DND-41 (cell line): ENCODE data around the gene AKT3.

ENCODE experiments used
- ATAC-seq: fragments of 200-7000 bp; cut with Tn5 transposase; 3 replicates; pipeline ENCODE4 v1.9.1; 2021; ENCODE audit warnings: low read depth; ENCODE audit not compliant: insufficient read depth
- DNase-seq: peaks from one replicate; pipeline ENCODE4 v3.0.0-alpha.2; 2020
- H2AFZ ChIP-seq: 2 replicates; pipeline ENCODE4 v1.6.0; 2012; ENCODE audit warnings: low read depth, low read length
- H3K27ac ChIP-seq: 2 replicates; pipeline ENCODE4 v1.5.1; 2012; ENCODE audit warnings: low read length, inconsistent platforms
- H3K27me3 ChIP-seq: fragments of 200-600 bp; sonication (generic); 2 replicates; pipeline ENCODE4 v1.6.0; 2012; ENCODE audit warnings: low read length, mild to moderate bottlenecking, inconsistent platforms; ENCODE audit not compliant: insufficient read depth, poor library complexity
- H3K36me3 ChIP-seq: 2 replicates; pipeline ENCODE4 v1.5.1; 2012; ENCODE audit warnings: low read length, inconsistent platforms; ENCODE audit not compliant: insufficient read depth
- H3K4me1 ChIP-seq: 2 replicates; pipeline ENCODE4 v1.5.1; 2012; ENCODE audit warnings: mild to moderate bottlenecking, low read length; ENCODE audit not compliant: insufficient read depth
- H3K4me2 ChIP-seq: 2 replicates; pipeline ENCODE4 v1.6.0; 2012; ENCODE audit warnings: mild to moderate bottlenecking, moderate library complexity, low read length, inconsistent platforms; ENCODE audit not compliant: insufficient read depth
- H3K4me3 ChIP-seq, 2 experiments: fragments of 200-600 bp in 1 of 2; shearing (Covaris generic) in 1 of 2; 2 replicates each; pipeline ENCODE4 v1.5.1; 2012 to 2016; ENCODE audit warnings: inconsistent platforms in 2 of 2, low read length in 2 of 2, mild to moderate bottlenecking in 2 of 2, low read depth in 1 of 2, moderate library complexity in 1 of 2
- H3K79me2 ChIP-seq: 2 replicates; pipeline ENCODE4 v1.6.0; 2012; ENCODE audit warnings: low read length, inconsistent platforms; ENCODE audit not compliant: insufficient read depth
- H3K9ac ChIP-seq: 2 replicates; pipeline ENCODE4 v1.6.0; 2012; ENCODE audit warnings: low read depth, mild to moderate bottlenecking, inconsistent platforms, low read length, moderate library complexity
- H3K9me3 ChIP-seq: 2 replicates; pipeline ENCODE4 v1.5.1; 2012; ENCODE audit warnings: low read length, moderate library complexity, mild to moderate bottlenecking, inconsistent platforms; ENCODE audit not compliant: insufficient read depth, severe bottlenecking
- H4K20me1 ChIP-seq: 2 replicates; pipeline ENCODE4 v1.6.0; 2012; ENCODE audit warnings: low read length; ENCODE audit not compliant: insufficient read depth
- CTCF ChIP-seq: IDR thresholded peaks from 2 replicates; pipeline ENCODE4 v1.5.1; 2012; ENCODE audit warnings: borderline replicate concordance, low read length, moderate library complexity, mild to moderate bottlenecking; ENCODE audit not compliant: poor library complexity, severe bottlenecking; ENCODE audit errors: extremely low read depth
- EZH2 ChIP-seq: IDR thresholded peaks from 3 replicates; pipeline ENCODE4 v1.6.1; 2012; ENCODE audit warnings: borderline replicate concordance, low read depth, mild to moderate bottlenecking, moderate library complexity, low read length, inconsistent platforms; ENCODE audit not compliant: severe bottlenecking

Gene AKT3

DNA sequence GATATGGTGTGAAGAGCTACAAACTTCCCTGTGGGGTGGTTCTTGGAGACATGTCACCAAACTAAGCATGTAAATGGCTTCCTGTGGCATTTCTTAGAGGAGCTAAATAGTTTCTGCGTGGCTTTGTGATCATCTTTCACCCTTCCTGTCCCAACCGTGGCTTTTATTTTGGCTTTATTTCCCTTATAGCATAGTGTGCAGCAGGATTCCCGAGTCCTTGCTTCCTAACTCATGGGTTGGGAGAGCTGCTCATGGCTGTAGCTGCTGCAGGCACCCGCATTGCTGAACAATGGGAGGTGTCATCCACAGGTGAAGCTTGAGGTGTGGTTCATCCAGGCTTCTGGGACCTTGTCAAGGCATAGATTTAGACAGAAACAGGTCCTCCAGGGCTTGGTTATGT lies 402.2 kb downstream of the AKT3 start:
- Histone ChIP-seq H2AFZ (0 out of 2 replicates have a peak overlapping the region, but pooled peaks have one; percentile 13), H3K9ac (no peak overlapping the region), H3K27ac (peak overlapping the region; percentile 73), H3K4me1 (peaks cover 22% of the 10 kb centered on the region), H3K27me3 (no peaks in the 10 kb centered on the region), H3K4me2 (no peak overlapping the region), H4K20me1 (no peaks in the 10 kb centered on the region), H3K79me2 (no peaks in the 10 kb centered on the region), H3K36me3 (no peaks in the 10 kb centered on the region), H3K4me3 (no peak overlapping the region), H3K9me3 (no peaks in the 10 kb centered on the region)
- ATAC-seq (peak; percentile 82), DNase-seq (peak; percentile 14)
- TF ChIP-seq CTCF (no peak), EZH2 (no peak)

GRCh38 chr1:243447347-243447746 lies 402.7 kb downstream of the AKT3 start:
- no peak overlapping the region for H3K4me2 ChIP-seq
- H2AFZ ChIP-seq: no peak overlapping the region
- ATAC-seq (peak; percentile 53; the same call in 2 of the 3 replicates), DNase-seq (peak; percentile 27)
- H3K27ac ChIP-seq: peak overlapping the region; percentile 58
- H4K20me1 ChIP-seq: no peaks in the 10 kb centered on the region
- H3K9ac ChIP-seq: no peak overlapping the region
- TF ChIP-seq CTCF (no peak), EZH2 (no peak)
- H3K27me3 ChIP-seq: no peaks in the 10 kb centered on the region
- H3K4me1 ChIP-seq: peaks cover 22% of the 10 kb centered on the region
- no peak overlapping the region for H3K4me3 ChIP-seq
- H3K36me3 ChIP-seq: no peaks in the 10 kb centered on the region
- H3K79me2 ChIP-seq: no peaks in the 10 kb centered on the region
- no peaks in the 10 kb centered on the region for H3K9me3 ChIP-seq

DNA sequence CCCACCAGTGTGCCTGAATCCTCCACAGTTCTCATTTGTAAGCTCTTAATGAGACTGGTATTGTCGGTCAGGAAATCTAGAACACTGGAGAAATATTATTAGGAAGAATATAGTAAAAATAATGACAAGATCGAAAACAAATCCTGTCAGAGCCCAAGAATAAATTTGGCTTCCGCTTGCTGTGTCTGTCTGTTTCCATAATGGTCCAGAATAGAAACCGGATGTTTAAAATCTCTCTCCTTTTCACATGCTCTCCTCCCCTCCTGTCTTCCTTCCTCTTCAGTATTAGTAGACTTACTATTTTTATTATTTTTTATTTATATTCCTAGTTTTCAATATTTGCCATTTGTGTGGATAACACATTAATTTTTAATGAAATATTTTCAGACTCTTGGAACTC lies 406.5 kb downstream of the AKT3 start:
- no peak for ATAC-seq
- Histone ChIP-seq H4K20me1 (no peaks in the 10 kb centered on the region), H3K4me1 (peaks cover 22% of the 10 kb centered on the region), H3K9me3 (no peaks in the 10 kb centered on the region), H3K27me3 (no peaks in the 10 kb centered on the region), H3K9ac (no peak overlapping the region), H3K4me3 (no peak overlapping the region), H3K79me2 (no peaks in the 10 kb centered on the region), H3K27ac (no peak overlapping the region), H3K4me2 (no peak overlapping the region), H3K36me3 (no peaks in the 10 kb centered on the region), H2AFZ (no peak overlapping the region)
- no peak for DNase-seq
- TF ChIP-seq CTCF (no peak), EZH2 (no peak)

DNA sequence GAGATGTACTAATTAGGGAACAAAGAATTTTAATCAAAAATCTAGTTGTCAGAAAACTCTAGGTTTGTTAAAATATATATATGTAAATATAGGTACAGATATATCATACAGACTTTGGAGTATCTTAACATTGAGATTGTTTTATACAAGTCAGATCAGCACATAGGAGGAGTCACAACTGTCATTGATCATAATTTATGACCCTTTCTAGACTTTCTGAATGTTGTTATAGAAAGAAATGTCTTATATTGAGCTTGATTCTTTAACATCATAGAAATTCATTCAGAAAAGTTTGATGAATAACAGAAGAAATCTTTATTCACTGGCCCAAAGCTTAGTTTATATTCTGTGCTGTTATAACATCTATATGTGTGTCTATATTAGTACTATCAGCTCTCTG lies 408.4 kb downstream of the AKT3 start:
- no peaks in the 10 kb centered on the region for H3K36me3 ChIP-seq
- no peaks in the 10 kb centered on the region for H3K9me3 ChIP-seq
- H3K4me3 ChIP-seq: no peak overlapping the region
- no peak overlapping the region for H3K4me2 ChIP-seq
- H4K20me1 ChIP-seq: no peaks in the 10 kb centered on the region
- ATAC-seq: no peak
- no peaks in the 10 kb centered on the region for H3K79me2 ChIP-seq
- no peak overlapping the region for H3K27ac ChIP-seq
- no peak for DNase-seq
- no peak overlapping the region for H3K9ac ChIP-seq
- TF ChIP-seq EZH2 (no peak), CTCF (no peak)
- no peak overlapping the region for H2AFZ ChIP-seq
- H3K27me3 ChIP-seq: no peaks in the 10 kb centered on the region
- H3K4me1 ChIP-seq: peaks cover 4% of the 10 kb centered on the region
